DOHH2 (cell line): ENCODE measurements around the gene PRKCE.

Experiments
- H3F3A ChIP-seq: fragments of 200-600 bp; sonication (generic), shearing (Covaris generic); 2 replicates; pipeline ENCODE4 v1.6.0; 2016; ENCODE audit warnings: antibody characterized with exemption, mild to moderate bottlenecking; ENCODE audit not compliant: control insufficient read depth, insufficient read depth
- H3K27ac ChIP-seq: fragments of 200-600 bp; sonication (generic); 2 replicates; pipeline ENCODE4 v1.5.1; 2014; ENCODE audit warnings: low read depth, mild to moderate bottlenecking, low read length, moderate library complexity
- H3K27me3 ChIP-seq: fragments of 200-600 bp; sonication (generic); 2 replicates; pipeline ENCODE4 v1.6.1; 2014; ENCODE audit warnings: mild to moderate bottlenecking, low read length, mixed read lengths; ENCODE audit not compliant: control insufficient read depth
- H3K36me3 ChIP-seq: fragments of 200-600 bp; sonication (generic); 2 replicates; pipeline ENCODE4 v1.6.1; 2014; ENCODE audit warnings: mild to moderate bottlenecking, low read length, moderate library complexity, mixed read lengths; ENCODE audit not compliant: control insufficient read depth
- H3K4me1 ChIP-seq: fragments of 200-600 bp; sonication (generic); 2 replicates; pipeline ENCODE4 v1.6.1; 2014; ENCODE audit warnings: mild to moderate bottlenecking, low read length, mixed read lengths; ENCODE audit not compliant: control insufficient read depth
- H3K4me2 ChIP-seq: fragments of 200-600 bp; sonication (generic); 2 replicates; pipeline ENCODE4 v1.6.0; 2014; ENCODE audit warnings: mild to moderate bottlenecking, low read length, moderate library complexity
- H3K4me3 ChIP-seq: fragments of 200-600 bp; sonication (generic); 2 replicates; pipeline ENCODE4 v1.5.1; 2014; ENCODE audit warnings: mild to moderate bottlenecking, low read length, mixed read lengths
- H3K79me2 ChIP-seq: fragments of 200-600 bp; sonication (generic); 2 replicates; pipeline ENCODE4 v1.6.1; 2014; ENCODE audit warnings: mild to moderate bottlenecking, low read length, mixed read lengths; ENCODE audit not compliant: control insufficient read depth
- H3K9me2 ChIP-seq: fragments of 200-600 bp; sonication (generic); replicated peaks from 2 replicates; pipeline ENCODE4 v1.6.1; 2014; ENCODE audit warnings: mild to moderate bottlenecking, low read length, mixed read lengths; ENCODE audit not compliant: control insufficient read depth
- H3K9me3 ChIP-seq: fragments of 200-600 bp; sonication (generic); 2 replicates; pipeline ENCODE4 v1.6.1; 2014; ENCODE audit warnings: antibody characterized with exemption, low read length, mixed read lengths; ENCODE audit not compliant: control insufficient read depth, insufficient read depth
- H4K20me1 ChIP-seq: fragments of 200-600 bp; sonication (generic); 2 replicates; pipeline ENCODE4 v1.6.0; 2014; ENCODE audit warnings: low read depth, mild to moderate bottlenecking, antibody characterized with exemption, low read length, moderate library complexity; ENCODE audit not compliant: control insufficient read depth, insufficient read depth
- CTCF ChIP-seq: fragments of 200-600 bp; sonication (generic); IDR thresholded peaks from one replicate; pipeline ENCODE4 v1.5.1; 2014; ENCODE audit warnings: antibody characterized with exemption, mild to moderate bottlenecking, low read depth, low read length; ENCODE audit not compliant: poor library complexity, severe bottlenecking
- EZH2phosphoT487 ChIP-seq: fragments of 200-600 bp; sonication (generic); IDR thresholded peaks from 2 replicates; pipeline ENCODE4 v1.6.1; 2017; ENCODE audit warnings: borderline replicate concordance, mild to moderate bottlenecking, antibody characterized with exemption, low read length, moderate library complexity, mixed read lengths

PRKCE gene

GRCh38 chr2:45820048-45820447, 168.6 kb downstream of the PRKCE start:
- H3K27me3 ChIP-seq, result no peaks in the 10 kb centered on the region
- no peak overlapping the region for H3K4me3 ChIP-seq
- no peak overlapping the region for H3K4me2 ChIP-seq
- TF ChIP-seq CTCF (no peak), EZH2phosphoT487 (no peak)
- H3K9me2 ChIP-seq, result no peaks in the 10 kb centered on the region
- H3K79me2 ChIP-seq, result no peaks in the 10 kb centered on the region
- H3F3A ChIP-seq, result no peaks in the 10 kb centered on the region
- no peaks in the 10 kb centered on the region for H3K9me3 ChIP-seq
- no peaks in the 10 kb centered on the region for H4K20me1 ChIP-seq
- H3K4me1 ChIP-seq, result no peaks in the 10 kb centered on the region
- H3K27ac ChIP-seq, result no peak overlapping the region
- no peaks in the 10 kb centered on the region for H3K36me3 ChIP-seq

- H3K36me3 ChIP-seq, result no peaks in the 10 kb centered on the region
- no peaks in the 10 kb centered on the region for H3K9me2 ChIP-seq
- no peaks in the 10 kb centered on the region for H3K9me3 ChIP-seq
- H3K27ac ChIP-seq, result no peak overlapping the region
- H3F3A ChIP-seq, result no peaks in the 10 kb centered on the region
- H3K4me3 ChIP-seq, result no peak overlapping the region
- no peak for TF ChIP-seq EZH2phosphoT487
- TF ChIP-seq CTCF, result no peak
- no peaks in the 10 kb centered on the region for H3K27me3 ChIP-seq
- no peak overlapping the region for H3K4me2 ChIP-seq
- no peaks in the 10 kb centered on the region for H4K20me1 ChIP-seq
- H3K4me1 ChIP-seq, result no peaks in the 10 kb centered on the region
- H3K79me2 ChIP-seq, result no peaks in the 10 kb centered on the region
Measured at GRCh38 chr2:45821558-45822271, 170.2 kb downstream of the PRKCE start.

- Histone ChIP-seq H3K4me2 (no peak overlapping the region), H3K4me3 (no peak overlapping the region), H3F3A (no peaks in the 10 kb centered on the region)
Measured at GRCh38 chr2:45822272-45822630, 170.8 kb downstream of the PRKCE start.

More at GRCh38 chr2:45822272-45822630, 170.8 kb downstream of the PRKCE start:
- no peaks in the 10 kb centered on the region for H4K20me1 ChIP-seq
- H3K4me1 ChIP-seq, result no peaks in the 10 kb centered on the region
- TF ChIP-seq EZH2phosphoT487, result no peak
- no peak for TF ChIP-seq CTCF
- no peaks in the 10 kb centered on the region for H3K27me3 ChIP-seq
- H3K9me3 ChIP-seq, result no peaks in the 10 kb centered on the region
- no peaks in the 10 kb centered on the region for H3K9me2 ChIP-seq
- H3K27ac ChIP-seq, result no peak overlapping the region
- H3K36me3 ChIP-seq, result no peaks in the 10 kb centered on the region
- H3K79me2 ChIP-seq, result no peaks in the 10 kb centered on the region
